Gastrocnemius medialis (tissue), 4 donors: ENCODE measurements around the gene NRAS.

Experiments used
- POLR2A ChIP-seq, 2 donors: fragments of 450-650 bp; IDR thresholded peaks; one replicate each; pipeline ENCODE4 v1.6.1; 2017; ENCODE audit warnings: antibody characterized with exemption in 2 of 2, mild to moderate bottlenecking in 2 of 2, moderate library complexity in 2 of 2
- TF ChIP-seq, protein P1 (sequence below), 5 experiments: fragments of 450-650 bp in 3 of 5; fragments of 200-600 bp in 2 of 5; sonication (generic) in 2 of 5; IDR thresholded peaks in 4 of 5; conservative IDR thresholded peaks in 1 of 5; 1 replicate in 4 of 5; 2 replicates in 1 of 5; pipeline ENCODE4 v1.5.1; 2016 to 2019; ENCODE audit warnings: antibody characterized with exemption in 5 of 5, mild to moderate bottlenecking in 3 of 5, moderate library complexity in 3 of 5

DNA sequence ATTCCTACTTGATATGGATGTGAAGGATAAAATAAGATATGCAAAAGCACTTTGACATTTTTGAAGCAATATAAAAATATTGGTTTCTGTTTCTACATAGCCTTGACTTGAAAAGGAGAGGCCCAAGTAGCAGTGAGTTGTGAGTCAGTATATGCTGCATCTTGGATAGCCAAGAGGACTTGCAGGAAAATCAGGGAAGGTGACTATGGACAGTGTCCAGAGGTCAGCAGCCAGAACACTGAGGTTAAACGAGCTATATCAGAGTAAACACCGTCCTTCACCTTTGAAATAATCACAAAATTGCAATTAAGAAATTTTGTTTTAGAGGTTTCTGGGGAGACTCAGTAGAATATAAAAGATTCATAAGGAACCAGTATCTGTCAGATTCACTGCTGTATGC lies 14.6 kb downstream of the NRAS start:
- TF ChIP-seq POLR2A (IDR thresholded peaks at IDR 0.05) = no peak
- TF ChIP-seq, protein P1, sequence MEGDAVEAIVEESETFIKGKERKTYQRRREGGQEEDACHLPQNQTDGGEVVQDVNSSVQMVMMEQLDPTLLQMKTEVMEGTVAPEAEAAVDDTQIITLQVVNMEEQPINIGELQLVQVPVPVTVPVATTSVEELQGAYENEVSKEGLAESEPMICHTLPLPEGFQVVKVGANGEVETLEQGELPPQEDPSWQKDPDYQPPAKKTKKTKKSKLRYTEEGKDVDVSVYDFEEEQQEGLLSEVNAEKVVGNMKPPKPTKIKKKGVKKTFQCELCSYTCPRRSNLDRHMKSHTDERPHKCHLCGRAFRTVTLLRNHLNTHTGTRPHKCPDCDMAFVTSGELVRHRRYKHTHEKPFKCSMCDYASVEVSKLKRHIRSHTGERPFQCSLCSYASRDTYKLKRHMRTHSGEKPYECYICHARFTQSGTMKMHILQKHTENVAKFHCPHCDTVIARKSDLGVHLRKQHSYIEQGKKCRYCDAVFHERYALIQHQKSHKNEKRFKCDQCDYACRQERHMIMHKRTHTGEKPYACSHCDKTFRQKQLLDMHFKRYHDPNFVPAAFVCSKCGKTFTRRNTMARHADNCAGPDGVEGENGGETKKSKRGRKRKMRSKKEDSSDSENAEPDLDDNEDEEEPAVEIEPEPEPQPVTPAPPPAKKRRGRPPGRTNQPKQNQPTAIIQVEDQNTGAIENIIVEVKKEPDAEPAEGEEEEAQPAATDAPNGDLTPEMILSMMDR (IDR thresholded peaks at IDR 0.05 in 4 of 5, conservative IDR thresholded peaks at IDR 0.05 in 1 of 5) = no peak
